Ectodermal cell (in vitro differentiated cells): ENCODE measurements around the gene TMEM128. TPM values are rescaled to one million over a fixed set of nuclear protein-coding genes. Genes with fewer than 3 reads are reported as not detected.

Source experiments
- H3K27ac ChIP-seq: 2 replicates; pipeline ENCODE4 v1.7.0; 2013; ENCODE audit warnings: mild to moderate bottlenecking, low read depth, low read length; ENCODE audit not compliant: insufficient read depth, poor library complexity, severe bottlenecking
- H3K27me3 ChIP-seq: 2 replicates; pipeline ENCODE4 v1.7.0; 2013; ENCODE audit warnings: mild to moderate bottlenecking, low read length; ENCODE audit not compliant: insufficient read depth, control insufficient read depth, poor library complexity, severe bottlenecking
- H3K36me3 ChIP-seq: one replicate; pipeline ENCODE4 v1.7.0; 2013; ENCODE audit warnings: low read length; ENCODE audit not compliant: control insufficient read depth, insufficient read depth
- H3K4me1 ChIP-seq: one replicate; pipeline ENCODE4 v1.7.0; 2013; ENCODE audit warnings: low read length; ENCODE audit not compliant: control insufficient read depth, insufficient read depth
- H3K4me3 ChIP-seq: 2 replicates; pipeline ENCODE4 v1.7.0; 2013; ENCODE audit warnings: low read depth, low read length, control low read depth; ENCODE audit not compliant: insufficient read depth
- H3K9me3 ChIP-seq: 2 replicates; pipeline ENCODE4 v1.7.0; 2013; ENCODE audit warnings: mild to moderate bottlenecking, low read length, moderate library complexity; ENCODE audit not compliant: control insufficient read depth
- WGBS, 2 experiments: methylation state at CpG; one replicate each; pipeline ENCODE4 v1.1.7; 2013; ENCODE audit warnings: missing lambda C conversion rate in 2 of 2; 5-methylcytosine and 5-hydroxymethylcytosine counted together
- polyA plus RNA-seq, 4 experiments: library from polyadenylated mRNA; stranded (reverse); fragments of 50-300 nt; gene quantifications; one replicate each; pipeline ENCODE4 v1.2.3, GENCODE V29; 2013

TMEM128 gene, protein sequence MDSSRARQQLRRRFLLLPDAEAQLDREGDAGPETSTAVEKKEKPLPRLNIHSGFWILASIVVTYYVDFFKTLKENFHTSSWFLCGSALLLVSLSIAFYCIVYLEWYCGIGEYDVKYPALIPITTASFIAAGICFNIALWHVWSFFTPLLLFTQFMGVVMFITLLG
- 42.3 TPM for polyA plus RNA-seq (2013, experiment 1 of 4)
- polyA plus RNA-seq (2013, experiment 2 of 4) = 48.0 TPM
- polyA plus RNA-seq (2013, experiment 3 of 4) = 44.7 TPM
- 48.9 TPM for polyA plus RNA-seq (2013, experiment 4 of 4)

DNA sequence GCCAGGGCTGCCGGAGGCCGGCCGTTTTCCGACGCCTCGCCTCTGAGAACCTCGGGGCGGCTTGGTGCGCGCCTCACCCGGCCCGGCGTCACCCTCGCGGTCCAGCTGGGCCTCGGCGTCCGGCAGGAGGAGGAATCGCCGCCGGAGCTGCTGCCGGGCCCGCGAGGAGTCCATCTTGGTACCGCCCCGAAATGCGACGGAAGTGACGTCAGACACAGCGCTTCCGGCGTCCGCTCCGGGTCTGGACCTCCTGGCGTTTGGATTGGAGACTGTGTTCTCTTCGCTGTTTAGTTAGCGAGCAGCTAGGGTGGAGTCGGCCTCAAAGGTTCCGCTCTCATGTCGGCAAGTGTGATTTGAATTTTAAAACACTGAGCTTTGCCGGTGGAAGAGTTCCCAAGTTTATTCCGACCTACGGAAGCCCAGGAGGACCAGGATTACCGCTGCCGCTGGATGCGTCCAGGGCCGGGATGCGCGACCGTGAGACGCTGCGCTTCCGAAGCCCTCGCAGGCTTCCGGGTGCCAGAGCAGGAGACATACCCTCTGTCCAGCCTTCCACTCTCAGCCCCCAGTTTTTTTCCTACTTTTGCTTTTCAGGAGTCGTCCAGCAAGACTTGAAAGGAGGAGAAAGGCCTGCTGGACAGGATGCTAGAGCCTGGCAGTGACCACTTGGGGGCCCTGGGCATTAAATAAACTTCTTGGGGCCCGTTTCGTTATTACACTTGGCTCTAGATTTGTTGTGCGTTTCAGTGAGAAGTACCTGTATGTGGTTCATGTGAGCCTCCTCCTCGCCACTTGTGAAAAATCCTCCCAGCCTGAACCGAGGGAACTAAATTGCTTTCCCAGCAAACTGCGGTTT is at the start of gene TMEM128:
Gene TMEM128 (minus strand): TSS at position 195 of the 856 bp plus-strand sequence. CDS start 21 bp downstream, at position 174.
- H3K27ac ChIP-seq = peak within 1 kb of the TSS; percentile 88
- H3K4me1 ChIP-seq = peaks cover 4% of the 10 kb centered on the region
- H3K36me3 ChIP-seq = peaks cover 5% of the 10 kb centered on the region
- peak within 1 kb of the TSS; percentile 90 for H3K4me3 ChIP-seq
- 3% methylated on average over 62 of the region's 62 CpGs for WGBS, 2 experiments
- H3K9me3 ChIP-seq = no peaks in the 10 kb centered on the region
- peaks cover 9% of the 10 kb centered on the region for H3K27me3 ChIP-seq

DNA sequence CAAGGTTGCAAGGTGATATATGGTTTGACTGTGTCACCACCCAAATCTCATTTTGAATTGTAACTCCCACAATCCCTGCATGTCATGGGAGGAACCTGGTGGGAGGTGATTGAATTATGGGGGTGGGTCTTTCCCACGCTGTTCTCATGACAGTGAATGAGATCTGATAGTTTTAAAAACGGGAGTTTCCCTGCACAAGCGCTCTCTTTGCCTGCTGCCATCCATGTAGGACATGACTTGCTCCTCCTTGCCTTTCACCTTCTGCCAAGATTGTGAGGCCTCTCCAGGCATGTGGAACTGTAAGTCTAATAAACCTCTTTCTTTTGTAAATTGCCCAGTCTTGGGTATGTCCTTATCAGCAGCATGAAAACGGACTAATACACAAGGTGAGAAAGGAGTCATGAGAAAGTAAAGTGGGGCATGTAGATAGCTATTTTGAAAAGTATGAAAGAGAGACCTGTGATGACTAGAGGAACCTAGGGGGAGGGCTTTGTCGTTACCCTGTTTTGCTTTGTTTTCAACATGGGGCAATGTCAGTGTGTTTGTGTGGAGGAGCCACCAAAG is 48.3 kb upstream of the TMEM128 start:
- peaks cover 1% of the 10 kb centered on the region for H3K4me1 ChIP-seq
- no peaks in the 10 kb centered on the region for H3K9me3 ChIP-seq
- H3K4me3 ChIP-seq = no peak overlapping the region
- H3K27ac ChIP-seq = no peak overlapping the region
- no peaks in the 10 kb centered on the region for H3K36me3 ChIP-seq
- 96% methylated on average over 5 of the region's 5 CpGs for WGBS, 2 experiments
- no peaks in the 10 kb centered on the region for H3K27me3 ChIP-seq

DNA sequence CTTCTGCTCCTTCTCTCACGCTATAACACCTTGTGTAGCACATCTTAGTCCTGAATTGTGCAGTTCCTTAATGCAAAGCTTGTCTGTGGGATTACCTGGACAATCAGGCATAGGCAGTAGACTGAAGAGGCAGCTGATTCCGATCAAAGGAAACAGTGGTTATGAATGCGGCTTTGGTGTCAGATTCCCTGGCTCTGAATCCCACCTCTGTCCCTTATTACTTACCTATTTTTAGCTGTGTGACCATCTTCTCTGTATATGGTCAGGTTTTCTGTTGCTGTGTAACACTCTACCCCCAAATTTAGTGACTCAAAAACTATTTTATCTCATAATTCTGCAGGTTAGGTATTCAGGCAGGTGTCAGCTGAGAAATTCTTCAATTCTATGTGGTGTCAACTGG is 45.3 kb upstream of the TMEM128 start:
- 94 to 97% methylated on average over 3 of the region's 3 CpGs for WGBS, 2 experiments
- no peak overlapping the region for H3K27ac ChIP-seq
- H3K4me1 ChIP-seq = peaks cover 9% of the 10 kb centered on the region
- no peaks in the 10 kb centered on the region for H3K36me3 ChIP-seq
- no peaks in the 10 kb centered on the region for H3K27me3 ChIP-seq
- no peak overlapping the region for H3K4me3 ChIP-seq
- H3K9me3 ChIP-seq = no peaks in the 10 kb centered on the region

DNA sequence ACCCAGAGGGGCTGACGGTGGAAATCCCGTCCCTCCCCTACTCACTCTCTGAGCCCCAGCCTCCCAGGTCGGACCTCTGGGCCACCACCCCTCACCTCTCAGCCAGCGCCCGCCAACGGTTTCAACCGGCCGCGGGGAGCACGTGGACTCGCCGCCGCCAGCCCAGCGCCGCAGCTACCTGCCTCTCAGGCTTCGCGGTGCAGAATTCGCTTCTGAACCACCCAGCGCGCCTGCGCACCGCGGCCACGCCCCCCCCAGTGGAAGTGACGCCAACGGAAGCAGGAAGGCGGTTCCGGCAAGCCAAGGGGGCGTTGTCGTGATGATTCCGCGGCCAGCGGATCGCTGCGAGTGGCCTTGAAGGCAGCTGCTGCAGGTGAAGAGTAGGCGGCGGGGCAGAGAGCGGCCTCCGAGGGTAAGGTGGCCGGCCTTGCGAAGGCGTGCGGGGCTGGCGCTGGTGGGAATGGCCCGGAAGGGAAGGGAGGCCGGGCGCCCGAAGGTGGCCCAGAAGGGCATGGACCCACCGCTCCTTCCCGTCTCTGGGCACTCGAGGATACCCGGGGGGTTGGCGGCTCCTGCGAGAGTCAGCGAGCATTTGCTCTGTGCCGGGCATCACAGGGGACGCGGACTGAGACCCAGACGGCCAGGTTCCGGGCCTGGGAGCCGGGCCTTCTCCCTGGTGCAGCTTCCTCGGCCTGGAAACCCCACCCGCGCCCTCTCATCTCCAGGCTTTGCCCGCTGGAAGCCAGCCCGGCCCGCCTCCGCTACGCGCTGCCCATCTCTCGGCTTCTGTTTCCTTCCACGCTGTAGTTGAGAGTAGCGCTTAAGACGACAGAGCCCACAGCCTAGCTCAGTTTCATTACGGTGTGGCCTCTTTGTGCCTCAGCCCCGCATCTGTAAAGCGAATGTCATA is 42.2 kb upstream of the TMEM128 start, which contains the start of the genes LYAR and ZBTB49:
Gene LYAR (minus strand): TSS at position 214 of the 910 bp plus-strand sequence. CDS start 6,412 bp downstream, outside the sequence.
Gene ZBTB49 (plus strand): TSS at position 311 of the 910 bp plus-strand sequence. CDS start 9,695 bp downstream, outside the sequence.
- H3K36me3 ChIP-seq = no peaks in the 10 kb centered on the region
- peaks cover 9% of the 10 kb centered on the region for H3K4me1 ChIP-seq
- WGBS, 2 experiments = 0 to 1% methylated on average over 77 of the region's 77 CpGs
- peak within 1 kb of the TSS; percentile 71 for H3K4me3 ChIP-seq
- H3K9me3 ChIP-seq = no peaks in the 10 kb centered on the region
- no peaks in the 10 kb centered on the region for H3K27me3 ChIP-seq
- no peak within 1 kb of the TSS for H3K27ac ChIP-seq

DNA sequence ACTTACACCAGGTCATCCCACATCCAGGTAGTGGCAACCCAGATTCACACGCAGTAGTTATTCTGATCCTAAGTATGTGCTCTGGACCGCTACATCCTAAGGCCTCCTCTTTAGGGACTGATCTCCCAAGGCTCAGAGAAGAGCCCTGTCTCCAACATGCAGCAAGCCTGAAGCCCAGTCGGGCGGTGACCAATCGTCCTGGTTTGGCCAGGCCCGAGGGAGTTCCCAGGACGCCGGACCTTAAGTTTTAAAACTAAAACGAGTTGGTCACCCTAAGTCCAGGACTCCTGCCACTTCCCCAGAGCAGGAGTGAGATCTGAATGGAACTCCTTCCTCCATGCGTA is 41.5 kb upstream of the TMEM128 start:
- Histone ChIP-seq H3K27ac (no peak overlapping the region), H3K4me3 (peak overlapping the region; percentile 71), H3K36me3 (no peaks in the 10 kb centered on the region), H3K27me3 (no peaks in the 10 kb centered on the region), H3K9me3 (no peaks in the 10 kb centered on the region), H3K4me1 (peaks cover 9% of the 10 kb centered on the region)
- WGBS, 2 experiments = 1% methylated on average over 10 of the region's 10 CpGs

DNA sequence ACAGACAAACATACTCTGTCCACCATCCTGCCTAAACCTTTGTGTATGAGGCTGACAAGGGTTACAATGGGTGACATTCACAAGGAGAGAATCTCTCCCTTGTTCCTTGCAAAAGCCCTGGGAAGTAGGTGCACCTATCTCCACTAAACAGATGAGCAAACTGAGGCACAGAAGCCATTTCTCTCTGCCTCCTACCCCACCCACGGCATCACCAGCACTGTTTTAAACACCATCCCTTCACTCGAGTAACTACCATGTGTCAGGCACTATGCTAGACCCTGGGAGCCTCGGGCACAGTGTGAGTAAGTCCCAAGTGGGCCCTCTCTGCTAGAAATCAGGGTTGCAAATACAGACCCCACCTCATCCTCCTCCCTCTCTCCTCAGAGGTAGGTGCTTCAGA is 41.0 kb upstream of the TMEM128 start:
- H3K4me1 ChIP-seq = peaks cover 9% of the 10 kb centered on the region
- peak overlapping the region; percentile 71 for H3K4me3 ChIP-seq
- WGBS, 2 experiments = 39 to 49% methylated on average over 3 of the region's 3 CpGs
- no peak overlapping the region for H3K27ac ChIP-seq
- H3K36me3 ChIP-seq = no peaks in the 10 kb centered on the region
- no peaks in the 10 kb centered on the region for H3K27me3 ChIP-seq
- H3K9me3 ChIP-seq = no peaks in the 10 kb centered on the region

DNA sequence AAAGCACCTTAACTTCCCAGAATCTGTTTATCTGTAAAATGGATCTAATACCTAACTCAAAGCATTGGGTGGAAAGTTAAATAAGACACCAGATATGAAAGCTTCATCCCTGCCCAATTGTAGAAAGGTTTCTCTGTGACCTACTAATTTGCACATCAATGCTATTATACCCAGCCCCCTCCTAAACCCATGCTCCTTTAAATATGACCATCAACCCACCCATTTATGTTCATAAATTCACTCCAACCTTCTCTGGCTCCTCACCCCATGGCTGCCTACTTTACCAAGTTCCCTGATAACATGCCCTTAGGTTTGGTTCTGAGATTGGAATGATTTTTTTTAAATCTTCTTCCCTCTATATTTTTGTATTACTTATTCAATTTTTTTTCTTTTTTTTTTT is 40.1 kb upstream of the TMEM128 start:
- Histone ChIP-seq H3K9me3 (no peaks in the 10 kb centered on the region), H3K4me1 (peaks cover 9% of the 10 kb centered on the region), H3K36me3 (no peaks in the 10 kb centered on the region), H3K4me3 (no peak overlapping the region), H3K27me3 (no peaks in the 10 kb centered on the region), H3K27ac (no peak overlapping the region)

DNA sequence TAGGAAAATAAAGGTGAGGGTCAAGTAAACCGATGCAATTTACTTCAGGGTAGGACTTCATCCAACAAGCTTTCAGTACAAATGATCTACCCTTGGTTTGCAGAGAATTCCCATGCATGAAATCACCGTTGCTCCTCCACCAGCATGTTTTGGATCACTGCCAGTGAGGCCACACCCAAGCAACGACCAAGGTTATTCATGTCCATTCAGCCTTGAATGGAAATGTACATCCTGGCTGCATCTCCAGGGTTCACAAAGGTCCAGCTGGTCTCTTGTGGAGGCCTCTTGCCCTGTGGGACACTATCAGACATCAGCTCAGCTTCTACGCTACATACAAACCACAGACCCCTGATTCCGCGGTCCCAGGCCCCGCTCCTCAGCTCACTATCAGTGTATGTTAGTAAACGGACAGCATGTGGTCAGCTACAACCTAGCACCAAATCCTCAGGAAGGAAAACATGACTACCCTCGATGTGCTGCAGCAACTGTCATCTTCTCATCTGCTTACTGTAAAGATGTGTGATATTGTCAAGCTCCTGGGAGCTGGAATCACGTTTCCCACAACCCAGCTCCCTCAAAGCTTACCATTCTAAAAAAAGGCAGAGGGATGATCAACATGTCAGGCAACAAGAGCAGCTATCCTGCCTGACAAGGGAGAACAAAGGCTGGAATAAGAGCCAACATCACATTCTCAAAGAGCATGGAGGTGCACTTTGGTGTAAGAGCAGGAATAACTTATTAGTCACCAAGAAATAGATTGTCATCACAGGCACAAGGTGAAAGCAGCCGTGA is 37.0 kb upstream of the TMEM128 start:
- Histone ChIP-seq H3K36me3 (peaks cover 12% of the 10 kb centered on the region), H3K4me3 (no peak overlapping the region), H3K9me3 (no peaks in the 10 kb centered on the region), H3K27me3 (no peaks in the 10 kb centered on the region), H3K4me1 (no peaks in the 10 kb centered on the region), H3K27ac (no peak overlapping the region)
- 94 to 96% methylated on average over 11 of the region's 11 CpGs for WGBS, 2 experiments

DNA sequence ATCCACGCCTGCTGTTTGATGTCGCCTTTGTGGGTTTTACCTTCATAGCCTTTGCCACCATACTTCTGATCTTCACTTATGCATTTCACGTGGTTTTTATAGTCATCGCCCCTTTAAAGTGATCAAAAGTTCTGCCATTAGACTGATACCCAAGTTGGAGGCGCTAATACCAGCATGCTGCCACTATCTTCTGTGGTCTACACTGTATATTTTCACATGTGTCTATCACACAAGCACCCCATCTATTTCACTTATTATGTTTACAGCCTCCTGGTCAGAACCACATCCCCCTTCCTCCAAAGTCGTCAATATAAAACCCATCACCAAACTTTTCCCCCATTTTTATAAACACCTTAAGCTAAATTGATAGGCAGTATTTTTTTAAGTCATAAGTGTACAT is 33.8 kb upstream of the TMEM128 start:
- Histone ChIP-seq H3K4me1 (no peaks in the 10 kb centered on the region), H3K27ac (no peak overlapping the region), H3K36me3 (peaks cover 30% of the 10 kb centered on the region), H3K27me3 (no peaks in the 10 kb centered on the region), H3K9me3 (no peaks in the 10 kb centered on the region), H3K4me3 (no peak overlapping the region)
- WGBS, 2 experiments = 95 to 96% methylated on average over 6 of the region's 6 CpGs
